ENCODE results near the gene GGT7. TPM values are rescaled to one million over a fixed set of nuclear protein-coding genes. Genes with fewer than 3 reads are reported as not detected.
A peak's percentile ranks its signal among the peaks of the same experiment; 100 is the strongest.

The GGT7 gene
- total and polyA plus RNA-seq, 9 of the 15 experiments (the other 6 are each of a cell fraction or from before 2014, with no cell fraction given), result 0.04 to 18.3 (median 5.9) TPM

GRCh38 chr20:34824806-34825529 lies 47.7 kb downstream of the GGT7 start (continued):
- no peak for TF ChIP-seq SNAPC5 (CRISPR knock-in tag; IDR thresholded peaks at IDR 0.05)
- TF ChIP-seq PHB2 (IDR thresholded peaks at IDR 0.05; ENCODE audit: low read depth), result no peak
- no peak for TF ChIP-seq NR2F6 (CRISPR knock-in tag; IDR thresholded peaks at IDR 0.05)
- TF ChIP-seq CCNT2 (IDR thresholded peaks at IDR 0.05; ENCODE audit: borderline replicate concordance, extremely low read depth, insufficient read length, low read depth, low read length), result peak; percentile 44
- peak; percentile 32; the same call in 1 of the 2 replicates for TF ChIP-seq POLR2AphosphoS5 (IDR thresholded peaks at IDR 0.05; ENCODE audit: control insufficient read depth, insufficient read depth, low read depth, low read length)
- TF ChIP-seq YY1 (IDR thresholded peaks at IDR 0.05; ENCODE audit: borderline replicate concordance in 1 of 3, control insufficient read depth in 1 of 3, extremely low read depth in 1 of 3, insufficient read depth in 3 of 3, insufficient read length in 1 of 3, insufficient replicate concordance in 2 of 3, low read depth in 1 of 3, low read length in 2 of 3), result peak; percentile 69 to 97 (median 96)
- TF ChIP-seq TAF1 (IDR thresholded peaks at IDR 0.05; ENCODE audit: control insufficient read depth, extremely low read depth, insufficient read depth, low read length, severe bottlenecking), result peak; percentile 86
- TF ChIP-seq ZNF124 (CRISPR knock-in tag; IDR thresholded peaks at IDR 0.05), result no peak
- no peak for TF ChIP-seq ARHGAP35 (IDR thresholded peaks at IDR 0.05; ENCODE audit: partially characterized antibody)
- no peak for TF ChIP-seq CUX1 (CRISPR knock-in tag; IDR thresholded peaks at IDR 0.05)
- no peak for TF ChIP-seq HEY1 (CRISPR knock-in tag; IDR thresholded peaks at IDR 0.05; ENCODE audit: borderline replicate concordance)
- TF ChIP-seq NEUROD1 (IDR thresholded peaks at IDR 0.05; ENCODE audit: borderline replicate concordance, low read depth, low read length, partially characterized antibody), result no peak
- TF ChIP-seq RBM14 (IDR thresholded peaks at IDR 0.05; ENCODE audit: borderline replicate concordance, insufficient read depth, low read depth, low read length), result no peak
- no peak for TF ChIP-seq TSC22D4 (tag; IDR thresholded peaks at IDR 0.05)
- no peak for TF ChIP-seq KLF6 (CRISPR knock-in tag; IDR thresholded peaks at IDR 0.05; ENCODE audit: borderline replicate concordance)
- TF ChIP-seq RBM22 (IDR thresholded peaks at IDR 0.05; ENCODE audit: low read depth, low read length, poor library complexity, severe bottlenecking), result no peak
- TF ChIP-seq PCBP1 (IDR thresholded peaks at IDR 0.05; ENCODE audit: low read depth, low read length, poor library complexity, severe bottlenecking), result no peak
- TF ChIP-seq MLLT1 (IDR thresholded peaks at IDR 0.05), result no peak; a peak in 1 of 4 replicates
- no peak for TF ChIP-seq MAFK (IDR thresholded peaks at IDR 0.05; ENCODE audit: low read length)
- no peak for TF ChIP-seq TRIM28 (IDR thresholded peaks at IDR 0.05)
